Measurements from ENCODE around the gene MTUS2.

Gene MTUS2

GRCh38 chr13:29266756-29267733 is 446.9 kb downstream of the MTUS2 start:
- no peak for DNase-seq

GRCh38 chr13:29270271-29270985 is 450.3 kb downstream of the MTUS2 start:
- DNase-seq = no peak

- no peak for DNase-seq
These were observed 451.5 kb downstream of the MTUS2 start for GRCh38 chr13:29271606-29272005.

GRCh38 chr13:29279356-29280254 is 459.5 kb downstream of the MTUS2 start:
- no peak for DNase-seq

GRCh38 chr13:29281932-29282495 is 461.9 kb downstream of the MTUS2 start:
- no peak for DNase-seq

GRCh38 chr13:29284726-29285125 is 464.6 kb downstream of the MTUS2 start:
- peak in 1 of 2 experiments; percentile 8 for DNase-seq

- no peak for DNase-seq
These were observed 467.1 kb downstream of the MTUS2 start for GRCh38 chr13:29287237-29287636.

- DNase-seq = no peak
These were observed 471.9 kb downstream of the MTUS2 start for GRCh38 chr13:29292045-29292444.

GRCh38 chr13:29294821-29295220 is 474.7 kb downstream of the MTUS2 start:
- DNase-seq = no peak

GRCh38 chr13:29301027-29301426 is 480.9 kb downstream of the MTUS2 start:
- DNase-seq = no peak

GRCh38 chr13:29304148-29304547 is 484.0 kb downstream of the MTUS2 start:
- no peak for DNase-seq

- DNase-seq = peak; percentile 84 to 90
These were observed 490.7 kb downstream of the MTUS2 start for GRCh38 chr13:29310806-29311205.

- DNase-seq = no peak
These were observed 495.7 kb downstream of the MTUS2 start for GRCh38 chr13:29315847-29316246.

- no peak for DNase-seq
These were observed 497.7 kb downstream of the MTUS2 start for GRCh38 chr13:29317828-29318227.

GRCh38 chr13:29318741-29319140 is 498.6 kb downstream of the MTUS2 start:
- no peak for DNase-seq

- no peak for DNase-seq
These were observed 499.3 kb downstream of the MTUS2 start for GRCh38 chr13:29319451-29319850.

- DNase-seq = no peak
These were observed 503.8 kb downstream of the MTUS2 start for GRCh38 chr13:29323954-29324353.

- DNase-seq = no peak
These were observed 504.5 kb downstream of the MTUS2 start for GRCh38 chr13:29324601-29325000.

GRCh38 chr13:29328501-29328900 is 508.4 kb downstream of the MTUS2 start:
- peak; percentile 29 to 60 for DNase-seq

GRCh38 chr13:29336356-29336755 is 516.2 kb downstream of the MTUS2 start:
- no peak for DNase-seq

- DNase-seq = no peak
These were observed 519.5 kb downstream of the MTUS2 start for GRCh38 chr13:29339386-29340272.

All from NCI-H526 (cell line).